Prostate gland (tissue), 2 donors: ENCODE data around the gene SRP14. TPM values are rescaled to one million over a fixed set of nuclear protein-coding genes. Genes with fewer than 3 reads are reported as not detected.
"Not testable (repeated sequence)": the region's sequence is repeated elsewhere in the genome, so short reads cannot be mapped to it uniquely, and the experiment has no call there.

ENCODE experiments used
- DNase-seq: peaks from one replicate; pipeline ENCODE4 v3.0.0-alpha.2; 2019; ENCODE audit warnings: low spot score
- H3K27ac ChIP-seq, 2 donors: fragments of 200-600 bp; sonication (generic); 2 replicates each; pipeline ENCODE4 v1.5.1; 2017 to 2019
- H3K27me3 ChIP-seq: fragments of 200-600 bp; sonication (generic); replicated peaks from 2 replicates; pipeline ENCODE4 v1.5.1; 2019; ENCODE audit not compliant: insufficient read depth
- H3K36me3 ChIP-seq, 2 donors: fragments of 200-600 bp; sonication (generic); 1 replicate in 1 of 2; 2 replicates in 1 of 2; pipeline versions ENCODE4 v1.5.1 to v1.8.1; 2017 to 2019
- H3K4me1 ChIP-seq: fragments of 200-600 bp; sonication (generic); replicated peaks from 2 replicates; pipeline ENCODE4 v1.5.1; 2019
- H3K4me3 ChIP-seq, 2 donors: fragments of 200-600 bp; sonication (generic); 2 replicates each; pipeline ENCODE4 v1.5.1; 2017 to 2019
- H3K9me3 ChIP-seq: fragments of 200-600 bp; sonication (generic); 2 replicates; pipeline ENCODE4 v1.5.1; 2017
- POLR2A ChIP-seq: fragments of 450-650 bp; IDR thresholded peaks from one replicate; pipeline ENCODE4 v1.6.1; 2016; ENCODE audit warnings: antibody characterized with exemption, mild to moderate bottlenecking
- POLR2AphosphoS5 ChIP-seq: sonication (generic); formaldehyde crosslinking; IDR thresholded peaks from one replicate; pipeline ENCODE4 v1.6.1; 2017; ENCODE audit warnings: antibody characterized with exemption
- WGBS: methylation state at CpG from one replicate; pipeline ENCODE4 v1.1.5; 2018; 5-methylcytosine and 5-hydroxymethylcytosine counted together
- intact Hi-C: fragments of 100-400 bp; cut with DNase I; formaldehyde crosslinking; loops from one replicate; pipeline ENCODE4 v1.14.2; 2022
- total RNA-seq, 2 donors: library from RNA; depleted of rRNA; stranded (reverse); fragments of >200 nt; gene quantifications; one replicate each; pipeline ENCODE4 v1.1.0, GENCODE V29; 2016
- TF ChIP-seq, protein P1 (sequence below), 4 experiments: fragments of 200-600 bp in 2 of 4; fragments of 450-650 bp in 2 of 4; sonication (generic) in 2 of 4; IDR thresholded peaks; 1 replicate in 3 of 4; 2 replicates in 1 of 4; pipeline ENCODE4 v1.5.1; 2016 to 2019; ENCODE audit warnings: antibody characterized with exemption in 4 of 4, mild to moderate bottlenecking in 2 of 4, moderate library complexity in 2 of 4

The SRP14 gene
- total RNA-seq, 2 donors from 2014 or later = 366 to 428 TPM

DNA sequence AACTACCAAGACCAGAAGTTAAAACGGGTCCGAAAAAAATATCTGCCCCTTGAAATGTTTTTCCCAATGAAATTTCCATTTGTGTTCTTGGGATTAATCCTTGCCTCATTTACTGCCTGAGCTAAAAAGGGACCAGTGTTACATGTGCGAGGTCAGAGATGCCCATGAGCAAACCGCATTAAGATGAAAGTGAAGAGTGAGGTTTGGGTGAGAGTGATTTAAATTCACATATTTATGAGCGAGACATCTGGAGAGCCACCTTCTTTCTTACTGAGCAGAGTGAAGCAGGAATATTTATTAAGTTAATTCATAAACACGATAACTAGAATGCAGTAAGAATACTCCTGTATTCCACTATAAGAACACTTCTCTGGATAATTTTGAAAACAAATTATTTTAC, 41.3 kb downstream of the SRP14 start:
- no peak for TF ChIP-seq POLR2AphosphoS5
- TF ChIP-seq, protein P1, sequence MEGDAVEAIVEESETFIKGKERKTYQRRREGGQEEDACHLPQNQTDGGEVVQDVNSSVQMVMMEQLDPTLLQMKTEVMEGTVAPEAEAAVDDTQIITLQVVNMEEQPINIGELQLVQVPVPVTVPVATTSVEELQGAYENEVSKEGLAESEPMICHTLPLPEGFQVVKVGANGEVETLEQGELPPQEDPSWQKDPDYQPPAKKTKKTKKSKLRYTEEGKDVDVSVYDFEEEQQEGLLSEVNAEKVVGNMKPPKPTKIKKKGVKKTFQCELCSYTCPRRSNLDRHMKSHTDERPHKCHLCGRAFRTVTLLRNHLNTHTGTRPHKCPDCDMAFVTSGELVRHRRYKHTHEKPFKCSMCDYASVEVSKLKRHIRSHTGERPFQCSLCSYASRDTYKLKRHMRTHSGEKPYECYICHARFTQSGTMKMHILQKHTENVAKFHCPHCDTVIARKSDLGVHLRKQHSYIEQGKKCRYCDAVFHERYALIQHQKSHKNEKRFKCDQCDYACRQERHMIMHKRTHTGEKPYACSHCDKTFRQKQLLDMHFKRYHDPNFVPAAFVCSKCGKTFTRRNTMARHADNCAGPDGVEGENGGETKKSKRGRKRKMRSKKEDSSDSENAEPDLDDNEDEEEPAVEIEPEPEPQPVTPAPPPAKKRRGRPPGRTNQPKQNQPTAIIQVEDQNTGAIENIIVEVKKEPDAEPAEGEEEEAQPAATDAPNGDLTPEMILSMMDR (IDR thresholded peaks at IDR 0.05) = no peak

DNA sequence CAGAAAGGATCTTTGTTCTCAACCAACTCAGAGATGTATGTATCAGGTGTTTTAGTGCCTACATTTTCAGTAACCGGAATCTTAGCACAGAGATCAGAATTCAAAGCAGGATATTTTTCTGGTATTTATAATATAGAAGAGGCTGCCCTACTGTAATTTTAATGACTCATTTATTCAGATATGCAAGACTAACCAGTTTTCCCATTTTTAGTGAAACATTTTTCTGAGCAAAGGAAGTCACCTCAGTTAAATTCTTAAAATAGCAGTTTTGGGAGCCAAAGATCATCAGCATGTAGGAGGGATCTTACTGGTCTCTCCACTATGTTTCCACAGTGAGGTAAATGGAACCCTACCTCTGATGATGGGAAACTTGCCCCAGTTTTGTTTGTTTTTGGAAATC, 42.0 kb downstream of the SRP14 start:
- 92% methylated on average over 1 of the region's 1 CpG for WGBS
- Histone ChIP-seq H3K27me3 (no peaks in the 10 kb centered on the region), H3K9me3 (no peaks in the 10 kb centered on the region), H3K4me1 (no peaks in the 10 kb centered on the region), H3K4me3 (no peak overlapping the region), H3K36me3 (peaks cover 0 to 8% of the 10 kb centered on the region in 2 donors), H3K27ac (no peak overlapping the region)
- DNase-seq = no peak
- intact Hi-C loops = no loop called here
- TF ChIP-seq POLR2AphosphoS5 = no peak
- TF ChIP-seq, protein P1 (IDR thresholded peaks at IDR 0.05) = no peak
- no peak for TF ChIP-seq POLR2A

More for the DNA sequence above, 41.3 kb downstream of the SRP14 start:
- Histone ChIP-seq H3K4me1 (no peaks in the 10 kb centered on the region), H3K27ac (no peak overlapping the region), H3K27me3 (no peaks in the 10 kb centered on the region), H3K9me3 (no peaks in the 10 kb centered on the region), H3K36me3 (peaks cover 0 to 7% of the 10 kb centered on the region in 2 donors), H3K4me3 (no peak overlapping the region)
- intact Hi-C loops = no loop called here
- DNase-seq = no peak
- WGBS = 92% methylated on average over 6 of the region's 6 CpGs

DNA sequence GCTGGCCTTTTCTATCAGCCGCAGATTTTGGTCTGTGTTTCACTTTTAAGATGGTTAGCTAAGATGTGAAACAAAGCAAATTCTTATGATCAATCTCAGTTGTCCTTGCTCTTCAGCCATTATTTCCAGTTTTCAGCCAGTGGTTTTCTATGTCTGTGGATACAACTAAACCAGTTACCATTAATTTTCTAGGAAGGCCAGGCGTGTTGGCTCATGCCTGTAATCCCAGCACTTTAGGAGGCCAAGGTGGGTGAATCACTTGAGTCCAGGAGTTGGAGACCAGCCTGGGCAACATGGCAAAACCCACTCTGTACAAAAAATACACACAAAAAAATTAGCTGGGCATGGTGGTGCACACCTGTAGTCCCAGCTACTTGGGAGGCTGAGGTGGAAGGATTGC, 42.8 kb downstream of the SRP14 start:
- WGBS = 98% methylated on average over 2 of the region's 2 CpGs
- H3K27me3 ChIP-seq, H3K9me3 ChIP-seq, DNase-seq, intact Hi-C loops, H3K4me1 ChIP-seq, H3K4me3 ChIP-seq, H3K36me3 ChIP-seq, H3K27ac ChIP-seq: not testable (repeated sequence)

DNA sequence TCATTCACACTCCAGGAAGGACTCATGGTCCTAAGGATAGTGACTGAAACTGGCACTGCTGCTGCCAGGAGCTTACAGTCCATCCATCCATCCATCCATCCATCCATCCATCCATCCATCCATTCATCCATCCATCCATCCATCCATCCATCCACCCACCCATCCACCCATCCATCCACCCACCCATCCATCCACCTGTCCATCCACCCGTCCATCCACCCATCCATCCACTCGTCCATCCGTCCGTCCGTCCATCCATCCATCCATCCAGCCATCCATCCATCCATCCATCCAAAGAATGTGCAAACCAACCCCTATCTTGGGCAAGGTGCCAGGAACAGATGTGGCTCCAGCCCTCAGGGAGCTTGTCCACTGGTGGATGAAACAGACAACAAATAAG, 46.0 kb downstream of the SRP14 start:
- H3K9me3 ChIP-seq, DNase-seq, H3K4me3 ChIP-seq, intact Hi-C loops, H3K4me1 ChIP-seq, H3K27me3 ChIP-seq, H3K36me3 ChIP-seq, H3K27ac ChIP-seq: not testable (repeated sequence)
- 97% methylated on average over 5 of the region's 5 CpGs for WGBS

DNA sequence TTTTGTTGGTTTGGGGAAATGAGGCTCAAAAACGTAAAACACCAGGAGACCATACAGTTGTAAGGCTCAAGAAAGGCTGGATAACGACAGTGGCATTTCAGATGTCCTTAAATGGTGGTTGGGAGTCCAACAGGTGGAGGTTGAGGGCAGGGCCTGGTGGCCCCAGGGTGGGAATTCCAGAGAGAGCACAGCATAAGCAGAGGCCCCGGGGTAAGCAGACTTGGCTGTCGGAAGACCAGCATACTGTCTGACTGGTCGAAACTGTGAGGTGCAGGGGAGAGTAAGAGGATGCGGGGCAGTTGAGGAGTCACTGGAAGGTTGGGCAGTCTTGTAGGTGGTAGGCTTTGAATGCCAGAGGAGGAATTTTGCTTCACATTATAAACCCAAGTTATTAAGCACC, 48.3 kb downstream of the SRP14 start:
- no peak for DNase-seq
- no peak overlapping the region for H3K27ac ChIP-seq
- no peaks in the 10 kb centered on the region for H3K27me3 ChIP-seq
- no peak overlapping the region for H3K4me3 ChIP-seq
- H3K36me3 ChIP-seq = peaks cover 0 to 8% of the 10 kb centered on the region in 2 donors
- 78% methylated on average over 6 of the region's 6 CpGs for WGBS
- no peaks in the 10 kb centered on the region for H3K9me3 ChIP-seq
- TF ChIP-seq, protein P1 (IDR thresholded peaks at IDR 0.05) = no peak
- TF ChIP-seq POLR2AphosphoS5 (no peak), POLR2A (no peak)
- intact Hi-C loops = no loop called here
- no peaks in the 10 kb centered on the region for H3K4me1 ChIP-seq

DNA sequence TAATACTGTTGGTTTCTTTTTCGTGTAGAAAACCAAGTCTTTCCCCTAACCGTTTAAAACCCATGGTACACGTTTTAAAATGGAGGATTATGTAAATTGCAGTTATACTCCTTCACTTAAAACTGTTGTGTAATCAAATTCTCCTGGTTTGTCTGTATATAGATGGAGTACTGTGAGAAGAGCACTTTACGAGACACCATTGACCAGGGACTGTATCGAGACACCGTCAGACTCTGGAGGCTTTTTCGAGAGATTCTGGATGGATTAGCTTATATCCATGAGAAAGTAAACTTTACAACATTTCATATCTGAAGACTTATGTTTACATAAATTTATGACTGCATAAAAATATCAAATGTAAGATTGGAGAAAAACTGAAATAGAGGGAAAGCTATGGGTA, 51.2 kb downstream of the SRP14 start:
- Histone ChIP-seq H3K4me1 (no peaks in the 10 kb centered on the region), H3K9me3 (no peaks in the 10 kb centered on the region), H3K36me3 (peaks cover 0 to 4% of the 10 kb centered on the region in 2 donors), H3K27me3 (no peaks in the 10 kb centered on the region), H3K4me3 (no peak overlapping the region), H3K27ac (peak overlapping the region in 1 of 2 donors; percentile 42)
- intact Hi-C loops = no loop called here
- no peak for DNase-seq
- TF ChIP-seq POLR2A (no peak), POLR2AphosphoS5 (no peak)
- TF ChIP-seq, protein P1 (IDR thresholded peaks at IDR 0.05) = no peak
- 65% methylated on average over 7 of the region's 7 CpGs for WGBS

Other genes starting within 250 kb of the SRP14 start
- 10 to 100 TPM; 26.2 to 28.3 TPM for gene GPR176, start 118.9 kb downstream of the SRP14 start, total RNA-seq
- gene EIF2AK4, start 105.1 kb downstream of the SRP14 start, total RNA-seq = 10 to 100 TPM; 42.3 to 57.7 TPM
- gene BMF, start 69.7 kb upstream of the SRP14 start, total RNA-seq = 10 to 100 TPM in 1 of 2 donors, 1 to 10 TPM in 1; 8.8 to 19.0 TPM
- 1 to 10 TPM; 2.5 to 8.2 TPM for gene BUB1B, start 121.9 kb upstream of the SRP14 start, total RNA-seq
- 100 to 1,000 TPM in 1 of 2 donors, 10 to 100 TPM in 1; 13.8 to 190 TPM for gene PAK6, start 199.9 kb upstream of the SRP14 start, total RNA-seq
- 1 to 10 TPM in 1 of 2 donors, not detected in 1; 2.7 TPM for gene ANKRD63, start 243.9 kb upstream of the SRP14 start, total RNA-seq